Measurements from ENCODE around the gene CNOT1. TPM values are rescaled to one million over a fixed set of nuclear protein-coding genes. Genes with fewer than 3 reads are reported as not detected.

The CNOT1 gene
- polyA plus RNA-seq, 1 donor from 2014 or later, result 66.2 TPM

DNA sequence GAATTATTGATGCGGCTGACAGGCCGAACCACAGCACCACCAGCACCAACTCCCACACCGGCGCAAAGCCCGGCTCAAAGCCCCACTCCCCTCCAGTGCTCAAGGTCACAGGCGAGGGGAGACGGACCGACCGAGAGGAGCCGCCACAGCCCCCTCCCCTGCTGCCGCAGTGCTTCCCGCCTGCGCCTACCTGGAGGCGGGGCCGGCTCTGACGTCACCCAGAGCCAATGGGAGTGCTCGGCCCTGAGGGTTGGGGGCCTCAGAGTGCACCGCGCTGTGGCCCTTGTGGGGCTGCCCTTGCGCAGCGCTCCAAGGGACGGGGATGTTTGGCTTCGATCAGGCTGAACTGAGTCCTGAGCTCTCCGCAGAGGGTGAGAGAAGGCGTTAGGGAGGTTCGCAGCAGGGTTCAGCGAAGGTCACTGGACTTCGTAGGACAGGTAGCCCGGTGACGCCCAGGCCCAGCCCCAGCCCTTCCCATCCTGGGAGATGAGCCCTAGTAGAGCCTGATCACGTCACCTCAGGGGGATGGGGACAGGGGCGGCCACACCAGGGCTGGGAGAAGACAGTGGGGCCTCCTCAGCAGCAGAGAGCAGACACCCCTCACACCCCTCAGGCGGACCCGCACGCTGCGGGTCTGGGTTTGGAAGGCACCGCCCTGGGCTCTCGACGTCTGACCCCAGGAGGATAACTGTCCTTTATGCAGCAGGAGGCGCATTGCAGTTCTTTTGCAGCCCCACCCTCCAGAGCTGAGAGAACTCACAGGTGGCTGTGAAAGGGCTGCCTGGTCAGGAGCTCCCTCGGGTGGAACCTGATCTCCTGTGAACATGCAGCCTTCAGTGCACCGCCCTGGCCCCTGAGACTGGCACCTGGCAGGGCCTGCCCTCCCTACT lies 128.1 kb downstream of the CNOT1 start:
- no peaks in the 10 kb centered on the region for H3K9me2 ChIP-seq (ENCODE audit: insufficient read depth, low read length)
- peak overlapping the region; percentile 48 for H2AFZ ChIP-seq (ENCODE audit: low read depth, low read length)
- peaks cover 15% of the 10 kb centered on the region for H3F3A ChIP-seq (ENCODE audit: insufficient read depth, low read length, poor library complexity, severe bottlenecking)
- peaks cover 41% of the 10 kb centered on the region for H3K79me2 ChIP-seq (replicated peaks; ENCODE audit: insufficient read depth, low read length)
- peak overlapping the region; percentile 97 for H3K9ac ChIP-seq (ENCODE audit: low read length)
- TF ChIP-seq SMC3 (conservative IDR thresholded peaks at IDR 0.05; ENCODE audit: poor library complexity) (peak; percentile 44), EZH2 (IDR thresholded peaks at IDR 0.05; ENCODE audit: borderline replicate concordance, insufficient read depth, low read length, poor library complexity, severe bottlenecking) (no peak), POLR2AphosphoS5 (IDR thresholded peaks at IDR 0.05) (peak; percentile 94), EP300 (conservative IDR thresholded peaks at IDR 0.05; ENCODE audit: poor library complexity, severe bottlenecking) (peak; percentile 61), TAF1 (IDR thresholded peaks at IDR 0.05; ENCODE audit: low read depth) (peak; percentile 71), MXI1 (conservative IDR thresholded peaks at IDR 0.05; ENCODE audit: poor library complexity, severe bottlenecking) (peak; percentile 34), RAD21 (conservative IDR thresholded peaks at IDR 0.05) (no peak)
- TF ChIP-seq, protein P1, sequence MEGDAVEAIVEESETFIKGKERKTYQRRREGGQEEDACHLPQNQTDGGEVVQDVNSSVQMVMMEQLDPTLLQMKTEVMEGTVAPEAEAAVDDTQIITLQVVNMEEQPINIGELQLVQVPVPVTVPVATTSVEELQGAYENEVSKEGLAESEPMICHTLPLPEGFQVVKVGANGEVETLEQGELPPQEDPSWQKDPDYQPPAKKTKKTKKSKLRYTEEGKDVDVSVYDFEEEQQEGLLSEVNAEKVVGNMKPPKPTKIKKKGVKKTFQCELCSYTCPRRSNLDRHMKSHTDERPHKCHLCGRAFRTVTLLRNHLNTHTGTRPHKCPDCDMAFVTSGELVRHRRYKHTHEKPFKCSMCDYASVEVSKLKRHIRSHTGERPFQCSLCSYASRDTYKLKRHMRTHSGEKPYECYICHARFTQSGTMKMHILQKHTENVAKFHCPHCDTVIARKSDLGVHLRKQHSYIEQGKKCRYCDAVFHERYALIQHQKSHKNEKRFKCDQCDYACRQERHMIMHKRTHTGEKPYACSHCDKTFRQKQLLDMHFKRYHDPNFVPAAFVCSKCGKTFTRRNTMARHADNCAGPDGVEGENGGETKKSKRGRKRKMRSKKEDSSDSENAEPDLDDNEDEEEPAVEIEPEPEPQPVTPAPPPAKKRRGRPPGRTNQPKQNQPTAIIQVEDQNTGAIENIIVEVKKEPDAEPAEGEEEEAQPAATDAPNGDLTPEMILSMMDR (IDR thresholded peaks at IDR 0.05; ENCODE audit: poor library complexity, severe bottlenecking), result peak; percentile 16
- TF ChIP-seq, protein P2, sequence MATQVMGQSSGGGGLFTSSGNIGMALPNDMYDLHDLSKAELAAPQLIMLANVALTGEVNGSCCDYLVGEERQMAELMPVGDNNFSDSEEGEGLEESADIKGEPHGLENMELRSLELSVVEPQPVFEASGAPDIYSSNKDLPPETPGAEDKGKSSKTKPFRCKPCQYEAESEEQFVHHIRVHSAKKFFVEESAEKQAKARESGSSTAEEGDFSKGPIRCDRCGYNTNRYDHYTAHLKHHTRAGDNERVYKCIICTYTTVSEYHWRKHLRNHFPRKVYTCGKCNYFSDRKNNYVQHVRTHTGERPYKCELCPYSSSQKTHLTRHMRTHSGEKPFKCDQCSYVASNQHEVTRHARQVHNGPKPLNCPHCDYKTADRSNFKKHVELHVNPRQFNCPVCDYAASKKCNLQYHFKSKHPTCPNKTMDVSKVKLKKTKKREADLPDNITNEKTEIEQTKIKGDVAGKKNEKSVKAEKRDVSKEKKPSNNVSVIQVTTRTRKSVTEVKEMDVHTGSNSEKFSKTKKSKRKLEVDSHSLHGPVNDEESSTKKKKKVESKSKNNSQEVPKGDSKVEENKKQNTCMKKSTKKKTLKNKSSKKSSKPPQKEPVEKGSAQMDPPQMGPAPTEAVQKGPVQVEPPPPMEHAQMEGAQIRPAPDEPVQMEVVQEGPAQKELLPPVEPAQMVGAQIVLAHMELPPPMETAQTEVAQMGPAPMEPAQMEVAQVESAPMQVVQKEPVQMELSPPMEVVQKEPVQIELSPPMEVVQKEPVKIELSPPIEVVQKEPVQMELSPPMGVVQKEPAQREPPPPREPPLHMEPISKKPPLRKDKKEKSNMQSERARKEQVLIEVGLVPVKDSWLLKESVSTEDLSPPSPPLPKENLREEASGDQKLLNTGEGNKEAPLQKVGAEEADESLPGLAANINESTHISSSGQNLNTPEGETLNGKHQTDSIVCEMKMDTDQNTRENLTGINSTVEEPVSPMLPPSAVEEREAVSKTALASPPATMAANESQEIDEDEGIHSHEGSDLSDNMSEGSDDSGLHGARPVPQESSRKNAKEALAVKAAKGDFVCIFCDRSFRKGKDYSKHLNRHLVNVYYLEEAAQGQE (IDR thresholded peaks at IDR 0.05; ENCODE audit: borderline replicate concordance), result peak; percentile 10
- peaks cover 4% of the 10 kb centered on the region for H4K20me1 ChIP-seq (ENCODE audit: insufficient read depth)
- H3K36me3 ChIP-seq (ENCODE audit: insufficient read depth, low read length), result no peaks in the 10 kb centered on the region
- peak overlapping the region; percentile 76 for H3K4me3 ChIP-seq (ENCODE audit: low read length)
- no peaks in the 10 kb centered on the region for H3K9me3 ChIP-seq (ENCODE audit: low read length)
- peak overlapping the region; percentile 77 for H3K4me2 ChIP-seq (ENCODE audit: low read length)
- peak overlapping the region; percentile 100 for H3K27ac ChIP-seq (ENCODE audit: low read length)
- H3K27me3 ChIP-seq (ENCODE audit: insufficient read depth, low read depth, low read length), result no peaks in the 10 kb centered on the region

DNA sequence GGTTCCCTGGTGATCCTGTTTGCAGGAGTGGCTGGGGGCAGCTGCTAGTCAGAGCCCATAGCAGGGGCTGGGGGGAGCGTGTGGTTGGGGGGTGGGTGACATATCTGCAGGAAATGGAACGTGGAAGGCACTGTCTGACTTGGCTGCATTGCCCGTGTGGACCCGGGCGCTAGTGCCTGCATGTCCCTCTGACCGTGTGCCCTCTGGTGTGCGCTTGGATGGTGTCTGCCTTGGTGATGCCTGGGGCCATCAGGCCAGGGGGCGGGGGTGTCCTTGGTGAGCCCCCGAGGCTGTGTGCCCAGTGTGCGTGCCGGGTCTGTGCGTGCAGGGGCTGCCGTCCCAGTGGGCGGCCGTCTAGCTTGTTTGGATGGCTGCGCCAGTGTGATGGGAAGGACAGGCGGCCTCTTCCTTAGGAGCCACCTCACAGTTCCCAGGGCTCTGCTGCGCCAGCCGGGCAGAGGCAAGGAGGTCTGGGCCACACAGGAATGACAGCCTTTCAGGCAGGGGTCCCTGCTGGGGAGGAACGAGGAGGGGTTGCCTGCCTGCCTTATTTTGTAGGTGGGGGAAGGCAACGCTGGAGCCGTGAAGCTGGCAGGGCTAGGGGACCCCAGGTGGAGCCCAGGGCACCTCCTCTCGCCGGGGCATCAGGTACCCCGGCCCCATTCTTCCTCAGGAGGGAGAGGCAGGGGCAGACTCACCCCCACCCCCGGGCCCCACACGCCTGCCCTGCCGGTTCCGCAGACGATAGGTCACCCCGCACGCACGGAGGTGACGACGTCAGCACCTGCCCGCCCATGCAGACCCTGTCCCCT lies 129.0 kb downstream of the CNOT1 start:
- Histone ChIP-seq H3K79me2 (replicated peaks; ENCODE audit: insufficient read depth, low read length) (peaks cover 41% of the 10 kb centered on the region), H3K9ac (ENCODE audit: low read length) (peak overlapping the region; percentile 97), H4K20me1 (ENCODE audit: insufficient read depth) (peaks cover 4% of the 10 kb centered on the region), H3K9me3 (ENCODE audit: low read length) (no peaks in the 10 kb centered on the region), H3F3A (ENCODE audit: insufficient read depth, low read length, poor library complexity, severe bottlenecking) (peaks cover 16% of the 10 kb centered on the region), H3K27ac (ENCODE audit: low read length) (peak overlapping the region; percentile 100), H3K27me3 (ENCODE audit: insufficient read depth, low read depth, low read length) (no peaks in the 10 kb centered on the region), H3K4me2 (ENCODE audit: low read length) (peak overlapping the region; percentile 77), H3K4me3 (ENCODE audit: low read length) (peak overlapping the region; percentile 76), H2AFZ (ENCODE audit: low read depth, low read length) (peak overlapping the region; percentile 48), H3K36me3 (ENCODE audit: insufficient read depth, low read length) (no peaks in the 10 kb centered on the region), H3K9me2 (ENCODE audit: insufficient read depth, low read length) (no peaks in the 10 kb centered on the region)
- TF ChIP-seq RAD21 (conservative IDR thresholded peaks at IDR 0.05) (no peak), TAF1 (IDR thresholded peaks at IDR 0.05; ENCODE audit: low read depth) (no peak), MXI1 (conservative IDR thresholded peaks at IDR 0.05; ENCODE audit: poor library complexity, severe bottlenecking) (no peak), EZH2 (IDR thresholded peaks at IDR 0.05; ENCODE audit: borderline replicate concordance, insufficient read depth, low read length, poor library complexity, severe bottlenecking) (no peak), SMC3 (conservative IDR thresholded peaks at IDR 0.05; ENCODE audit: poor library complexity) (no peak), POLR2AphosphoS5 (IDR thresholded peaks at IDR 0.05) (no peak), EP300 (conservative IDR thresholded peaks at IDR 0.05; ENCODE audit: poor library complexity, severe bottlenecking) (no peak)
- TF ChIP-seq, protein P2 (IDR thresholded peaks at IDR 0.05; ENCODE audit: borderline replicate concordance), result no peak
- TF ChIP-seq, protein P1 (IDR thresholded peaks at IDR 0.05; ENCODE audit: poor library complexity, severe bottlenecking), result no peak
